ENCODE results near the gene OLA1. TPM values are rescaled to one million over a fixed set of nuclear protein-coding genes. Genes with fewer than 3 reads are reported as not detected.

The OLA1 gene
- total RNA-seq, 4 donors from 2014 or later = 72.7 to 85.1 (median 78.3) TPM

DNA sequence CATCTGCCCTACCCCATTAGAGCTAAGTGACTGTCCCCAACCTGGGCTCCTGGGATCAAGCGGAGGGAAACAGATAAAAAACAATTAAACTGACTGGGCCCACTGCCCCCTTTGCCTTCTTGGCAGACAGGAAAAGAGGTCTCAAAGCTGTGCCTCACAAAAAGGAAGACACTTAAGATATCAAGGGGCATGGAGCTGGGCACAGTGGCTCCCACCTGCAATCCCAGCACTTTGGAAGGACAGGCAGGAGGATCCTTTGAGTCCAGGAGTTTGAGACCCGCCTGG lies 208.0 kb downstream of the OLA1 start:
- no peak overlapping the region for H3K4me3 ChIP-seq
- H3K27ac ChIP-seq = peak overlapping the region in 2 of 4 donors; percentile 26 to 86
- no peak for DNase-seq
- H3K36me3 ChIP-seq = no peaks in the 10 kb centered on the region
- no peaks in the 10 kb centered on the region for H3K27me3 ChIP-seq
- no peaks in the 10 kb centered on the region for H3K9me3 ChIP-seq
- peaks cover 0 to 38% (median 16%) of the 10 kb centered on the region in 3 donors for H3K4me1 ChIP-seq
- TF ChIP-seq, protein P1, sequence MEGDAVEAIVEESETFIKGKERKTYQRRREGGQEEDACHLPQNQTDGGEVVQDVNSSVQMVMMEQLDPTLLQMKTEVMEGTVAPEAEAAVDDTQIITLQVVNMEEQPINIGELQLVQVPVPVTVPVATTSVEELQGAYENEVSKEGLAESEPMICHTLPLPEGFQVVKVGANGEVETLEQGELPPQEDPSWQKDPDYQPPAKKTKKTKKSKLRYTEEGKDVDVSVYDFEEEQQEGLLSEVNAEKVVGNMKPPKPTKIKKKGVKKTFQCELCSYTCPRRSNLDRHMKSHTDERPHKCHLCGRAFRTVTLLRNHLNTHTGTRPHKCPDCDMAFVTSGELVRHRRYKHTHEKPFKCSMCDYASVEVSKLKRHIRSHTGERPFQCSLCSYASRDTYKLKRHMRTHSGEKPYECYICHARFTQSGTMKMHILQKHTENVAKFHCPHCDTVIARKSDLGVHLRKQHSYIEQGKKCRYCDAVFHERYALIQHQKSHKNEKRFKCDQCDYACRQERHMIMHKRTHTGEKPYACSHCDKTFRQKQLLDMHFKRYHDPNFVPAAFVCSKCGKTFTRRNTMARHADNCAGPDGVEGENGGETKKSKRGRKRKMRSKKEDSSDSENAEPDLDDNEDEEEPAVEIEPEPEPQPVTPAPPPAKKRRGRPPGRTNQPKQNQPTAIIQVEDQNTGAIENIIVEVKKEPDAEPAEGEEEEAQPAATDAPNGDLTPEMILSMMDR (IDR thresholded peaks at IDR 0.05) = no peak
- TF ChIP-seq POLR2A (IDR thresholded peaks at IDR 0.05) = no peak
- WGBS, 2 donors = 90 to 94% methylated on average over 2 of the region's 2 CpGs
- intact Hi-C loops (cut with DNase I) = no loop called here

DNA sequence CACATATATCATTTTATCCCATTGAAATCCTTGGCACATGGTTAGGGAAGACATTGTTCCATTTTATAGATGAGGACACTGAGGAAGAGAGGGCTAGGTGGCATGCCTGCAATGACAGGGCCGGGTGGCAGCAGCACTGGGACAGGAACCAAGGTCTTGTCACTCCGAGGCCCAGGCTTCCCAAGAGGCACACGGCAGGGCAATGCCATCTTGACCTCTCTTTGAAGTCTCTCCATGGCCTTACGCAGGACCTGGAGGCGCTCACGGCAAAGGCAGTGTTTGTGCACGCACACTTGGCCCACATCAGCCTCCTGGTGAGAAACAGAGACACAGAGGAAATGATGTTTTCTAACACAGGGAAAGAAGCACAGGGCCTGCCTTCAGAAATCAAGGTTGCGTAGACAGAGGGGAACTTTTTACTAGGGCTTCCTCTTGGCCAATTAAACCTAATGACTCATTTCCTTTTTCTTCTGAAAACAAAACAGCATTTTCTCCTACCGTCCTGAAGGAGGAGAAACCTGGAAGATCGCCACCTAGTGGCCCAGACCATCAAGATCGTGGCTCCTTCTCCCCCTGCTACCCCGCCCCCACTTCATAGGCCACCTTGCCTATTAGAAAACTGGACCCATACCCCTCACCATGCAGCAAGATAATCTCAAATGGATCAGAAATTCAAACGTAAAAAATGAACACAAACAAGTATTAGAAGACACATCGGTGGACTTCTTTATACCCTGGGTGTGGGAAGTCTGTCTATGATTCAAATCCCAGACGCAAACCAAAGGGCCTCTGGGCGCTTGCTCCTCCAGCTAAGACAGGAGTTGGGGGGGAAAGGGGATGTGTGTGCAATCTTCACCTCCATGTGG lies 208.5 kb downstream of the OLA1 start:
- peak overlapping the region; percentile 76 to 94 (median 85) for H3K27ac ChIP-seq
- TF ChIP-seq, protein P1 (IDR thresholded peaks at IDR 0.05) = peak; percentile 72 to 91 (median 87)
- no peak for TF ChIP-seq POLR2A (IDR thresholded peaks at IDR 0.05)
- no peaks in the 10 kb centered on the region for H3K9me3 ChIP-seq
- peak overlapping the region in 2 of 4 donors; percentile 5 to 41 for H3K4me3 ChIP-seq
- H3K4me1 ChIP-seq = peaks cover 0 to 38% (median 16%) of the 10 kb centered on the region in 3 donors
- WGBS, 2 donors = 19 to 23% methylated on average over 13 to 16 of the region's 16 CpGs
- intact Hi-C loops (cut with DNase I) = loop anchor here (10.0 kb wide), 1 partner anchor 75 kb away; the partner anchor contains the start of gene SP3
- no peaks in the 10 kb centered on the region for H3K36me3 ChIP-seq
- peak; percentile 59 for DNase-seq
- no peaks in the 10 kb centered on the region for H3K27me3 ChIP-seq

DNA sequence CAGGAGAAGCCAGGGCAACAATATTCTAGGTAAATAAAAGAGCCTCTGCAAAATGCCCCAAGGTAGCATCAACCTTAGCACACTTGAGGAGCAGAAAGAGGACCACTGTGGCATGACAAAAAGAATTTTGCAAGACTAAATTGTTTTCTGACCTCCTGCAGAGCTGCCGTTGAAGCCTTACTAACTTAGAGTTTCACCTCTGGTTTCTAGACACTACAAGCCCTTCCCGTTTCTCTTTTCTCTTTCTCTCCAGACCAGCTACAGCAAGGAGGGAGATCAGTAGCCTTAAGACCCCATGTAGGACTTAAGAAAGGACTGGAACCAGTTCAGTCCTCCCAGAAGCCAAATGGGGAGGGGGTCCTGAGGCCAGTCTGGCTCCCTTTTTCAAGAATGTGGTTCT lies 209.9 kb downstream of the OLA1 start:
- Histone ChIP-seq H3K9me3 (no peaks in the 10 kb centered on the region), H3K27me3 (no peaks in the 10 kb centered on the region), H3K4me3 (no peak overlapping the region), H3K4me1 (peaks cover 0 to 38% (median 16%) of the 10 kb centered on the region in 3 donors), H3K27ac (peak overlapping the region in 2 of 4 donors; percentile 5 to 19), H3K36me3 (no peaks in the 10 kb centered on the region)
- DNase-seq = no peak
- intact Hi-C loops (cut with DNase I) = loop anchor here (10.0 kb wide), 1 partner anchor 74 kb away; the partner anchor contains the start of gene SP3
- no peak for TF ChIP-seq POLR2A (IDR thresholded peaks at IDR 0.05)
- TF ChIP-seq, protein P1 (IDR thresholded peaks at IDR 0.05) = no peak
- WGBS, 2 donors = 70 to 82% methylated on average over 1 to 2 of the region's 2 CpGs

DNA sequence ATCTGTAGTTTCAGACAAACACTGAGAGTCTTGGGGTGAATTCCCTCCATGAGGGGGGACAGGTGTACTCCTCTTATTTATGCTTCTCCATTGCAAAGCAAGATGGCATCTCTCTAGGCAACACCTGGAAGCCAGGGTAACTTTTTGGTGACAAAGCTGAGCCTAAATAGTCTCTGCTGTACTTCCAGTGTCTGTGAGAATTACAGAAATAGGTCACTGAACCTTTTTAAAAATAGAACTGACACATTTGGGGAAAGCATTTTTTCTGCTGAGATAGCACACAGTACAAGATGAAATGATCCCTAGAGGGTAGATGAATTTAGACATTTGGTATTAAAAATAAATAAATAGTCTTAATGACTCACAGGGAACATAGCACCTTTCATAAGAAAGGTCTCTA lies 211.5 kb downstream of the OLA1 start:
- Histone ChIP-seq H3K27ac (peak overlapping the region; percentile 31 to 88 (median 65)), H3K4me1 (peaks cover 0 to 50% (median 16%) of the 10 kb centered on the region in 3 donors), H3K9me3 (no peaks in the 10 kb centered on the region), H3K27me3 (no peaks in the 10 kb centered on the region), H3K36me3 (no peaks in the 10 kb centered on the region), H3K4me3 (no peak overlapping the region)
- TF ChIP-seq, protein P1 (IDR thresholded peaks at IDR 0.05) = no peak
- no peak for TF ChIP-seq POLR2A (IDR thresholded peaks at IDR 0.05)
- intact Hi-C loops (cut with DNase I) = loop anchor here (10.0 kb wide), 1 partner anchor 72 kb away; the partner anchor contains the start of gene SP3
- no peak for DNase-seq

All from esophagus squamous epithelium (tissue), 5 donors.